GM21723 (cell line): ENCODE data around the gene CEP89.
"Not testable (repeated sequence)": the region's sequence is repeated elsewhere in the genome, so short reads cannot be mapped to it uniquely, and the experiment has no call there.

Experiments used
- ATAC-seq: cut with Tn5 transposase; IDR thresholded peaks from one replicate; pipeline ENCODE4 v1.9.1; 2021; ENCODE audit warnings: mild to moderate bottlenecking, moderate library complexity; ENCODE audit not compliant: unreplicated experiment

CEP89 gene

DNA sequence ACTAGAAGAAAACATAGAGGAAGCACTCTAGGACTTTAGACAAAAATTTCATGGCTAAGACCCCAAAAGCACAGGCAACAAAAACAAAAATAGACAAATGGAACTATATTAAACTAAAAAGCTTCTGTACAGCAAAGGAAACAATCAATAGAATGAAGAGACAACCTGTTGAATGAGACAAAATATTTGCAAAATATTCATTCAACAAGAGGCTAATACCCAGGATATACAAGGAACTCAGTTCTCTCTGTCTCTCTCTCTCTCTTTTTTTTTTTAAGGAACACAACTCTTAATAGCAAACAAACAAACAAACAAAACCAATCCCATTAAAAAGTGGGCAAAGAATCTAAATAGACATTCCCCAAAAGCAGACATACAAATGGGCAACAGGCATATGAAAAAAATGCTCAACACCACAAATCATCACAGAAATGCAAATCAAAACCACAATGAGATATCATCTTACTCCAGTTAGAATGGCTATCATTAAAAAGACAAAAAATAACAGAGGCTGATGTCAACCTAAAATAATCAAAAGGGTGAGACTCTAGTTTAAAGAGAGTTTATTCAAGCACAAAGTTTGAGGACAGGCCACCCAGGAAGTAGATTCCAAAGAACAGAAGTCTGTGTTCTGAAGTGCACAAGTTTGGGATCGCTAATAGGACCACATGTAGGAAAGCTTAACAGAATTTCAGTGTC lies 75.1 kb downstream of the CEP89 start:
- no peak for ATAC-seq

DNA sequence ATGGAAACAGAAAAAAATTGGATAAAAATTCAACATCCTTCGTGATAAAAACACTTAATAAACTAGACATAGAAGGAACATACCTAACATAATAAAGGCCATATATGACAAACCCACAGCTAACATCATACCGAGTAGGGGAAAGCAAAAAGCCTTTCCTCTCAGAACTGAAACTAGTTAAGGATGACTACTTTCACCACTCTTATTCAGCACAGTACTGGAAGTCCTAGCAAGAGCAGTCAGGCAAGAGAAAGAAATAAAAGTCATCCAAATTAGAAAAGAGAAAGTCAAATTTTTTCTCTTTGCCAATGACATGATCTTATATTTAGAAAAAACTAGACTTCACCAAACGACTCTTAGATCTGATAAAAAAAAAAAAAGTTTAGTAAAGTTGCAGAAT lies 76.4 kb downstream of the CEP89 start:
- ATAC-seq = no peak

DNA sequence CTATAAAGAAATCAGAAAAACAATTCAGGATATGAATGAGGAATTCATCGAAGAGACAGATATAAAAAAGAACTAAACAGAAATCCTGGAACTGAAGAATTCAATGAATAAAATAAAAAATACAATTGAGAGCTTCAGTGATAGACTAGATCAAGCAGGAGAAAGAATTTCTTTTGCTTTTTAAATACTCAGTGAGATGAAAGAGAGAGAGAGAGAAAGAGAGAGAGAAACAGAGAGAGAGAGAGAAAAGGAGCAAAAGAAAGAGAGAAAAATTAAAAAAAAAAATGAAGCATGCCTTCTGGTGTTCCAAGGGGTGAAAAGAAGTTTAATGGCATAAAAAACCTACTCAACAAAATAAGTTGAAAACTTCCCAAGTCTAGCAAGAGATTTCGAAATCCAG lies 80.1 kb downstream of the CEP89 start:
- no peak for ATAC-seq

DNA sequence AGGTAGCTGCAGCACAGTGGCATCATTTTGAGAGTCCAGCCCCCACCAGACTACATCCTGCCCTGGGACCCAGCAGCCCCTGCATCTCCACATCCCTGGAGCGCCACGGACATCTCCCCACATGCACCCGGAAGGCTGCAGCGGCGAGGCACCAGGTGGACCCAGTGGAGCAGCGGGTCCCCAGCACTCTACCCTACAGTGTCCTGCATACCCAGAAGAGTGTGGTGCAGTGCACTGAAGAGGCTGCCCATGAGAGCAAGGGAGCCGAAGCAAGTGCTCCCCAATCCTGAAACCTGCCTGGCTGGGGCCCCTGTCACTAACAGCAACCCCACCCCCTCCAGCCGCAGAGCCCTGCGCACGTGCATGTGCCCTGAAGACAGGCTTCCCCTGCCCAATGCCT lies 80.9 kb downstream of the CEP89 start:
- ATAC-seq = no peak

DNA sequence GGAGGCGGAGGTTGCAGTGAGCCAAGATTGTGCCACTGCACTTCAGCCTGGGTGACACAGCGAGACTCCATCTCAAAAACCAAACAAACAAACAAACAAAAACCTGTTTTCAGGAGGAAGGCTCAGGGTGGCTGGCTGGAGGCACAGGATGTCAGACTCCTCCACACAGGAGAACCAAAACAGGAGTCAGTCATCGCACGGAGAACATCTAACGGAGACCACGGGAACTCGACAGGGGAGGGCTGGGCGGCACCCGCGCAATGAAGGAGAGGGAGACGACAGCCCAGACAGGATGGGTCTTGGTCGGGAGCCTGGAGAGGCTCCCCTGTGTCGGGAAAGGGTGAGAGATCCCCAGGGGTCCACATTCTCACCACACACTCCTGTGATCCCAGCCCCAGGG lies 81.4 kb downstream of the CEP89 start:
- ATAC-seq = no peak

DNA sequence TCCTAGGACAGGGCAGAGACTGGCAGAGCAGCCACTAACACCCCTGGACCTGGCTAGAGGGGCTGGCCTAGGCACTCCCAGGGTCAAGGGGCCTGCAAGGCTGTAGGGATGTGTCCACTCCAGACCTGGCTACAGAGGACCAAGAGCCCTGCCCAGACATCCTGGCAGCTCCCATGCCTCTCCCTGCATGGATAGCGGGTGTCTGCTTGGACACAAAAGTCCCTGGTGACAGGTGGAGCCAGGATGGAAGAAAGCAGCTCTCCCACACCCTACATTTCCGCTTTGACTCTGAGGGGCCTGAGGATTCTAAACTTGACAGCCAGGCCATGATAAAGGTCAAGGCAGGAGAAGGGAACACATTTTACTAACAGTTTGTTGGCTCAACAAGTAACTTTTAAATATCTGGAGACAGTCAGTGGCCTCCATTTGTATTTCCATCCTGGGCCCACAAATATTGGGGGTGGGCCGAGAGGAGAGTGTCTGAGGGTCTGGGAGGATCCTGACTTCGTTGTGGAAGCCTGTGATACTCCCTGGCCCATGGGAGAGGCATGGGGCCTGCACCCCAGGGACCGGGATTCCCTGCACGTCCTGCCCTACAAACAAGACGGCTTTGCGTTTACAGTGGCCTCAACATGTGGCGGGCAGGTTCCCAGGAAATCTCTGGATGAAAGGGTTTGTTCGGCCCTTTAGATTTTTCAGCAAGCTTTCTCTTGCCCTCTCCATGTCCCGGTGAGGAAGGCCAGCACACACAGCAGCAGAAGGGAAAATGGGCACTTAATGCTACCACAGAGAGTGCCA lies 82.4 kb downstream of the CEP89 start:
- ATAC-seq = no peak

DNA sequence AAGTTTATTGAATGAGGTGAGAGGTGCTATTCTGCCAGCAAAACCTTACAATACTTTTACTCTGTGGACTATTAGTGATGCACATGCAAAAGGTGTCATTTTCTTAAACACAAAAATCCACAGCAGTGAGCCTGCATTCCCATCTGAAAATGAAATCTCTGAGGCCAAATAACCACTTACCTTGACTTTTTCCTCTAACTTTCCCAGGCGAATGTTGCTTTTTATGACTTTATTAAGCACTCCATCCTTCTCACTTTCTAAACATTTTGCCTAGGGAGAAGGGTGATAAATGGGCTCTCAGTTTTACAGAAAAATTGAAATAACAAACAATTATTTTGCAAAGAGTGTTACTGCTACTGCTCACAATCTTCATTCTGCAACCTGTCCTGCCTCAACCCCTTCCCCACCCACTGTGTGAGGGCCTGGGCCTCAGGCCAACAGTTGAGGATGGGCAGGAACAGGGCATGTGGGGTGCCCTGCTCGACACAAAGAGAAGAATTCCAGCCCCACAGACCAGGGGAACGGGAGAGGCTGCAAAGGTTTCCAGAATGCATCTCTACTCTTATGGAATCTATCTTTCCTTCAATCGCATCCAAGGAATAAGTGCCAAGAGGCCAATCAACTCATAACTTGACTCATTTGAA lies 84.1 kb downstream of the CEP89 start:
- ATAC-seq = no peak

DNA sequence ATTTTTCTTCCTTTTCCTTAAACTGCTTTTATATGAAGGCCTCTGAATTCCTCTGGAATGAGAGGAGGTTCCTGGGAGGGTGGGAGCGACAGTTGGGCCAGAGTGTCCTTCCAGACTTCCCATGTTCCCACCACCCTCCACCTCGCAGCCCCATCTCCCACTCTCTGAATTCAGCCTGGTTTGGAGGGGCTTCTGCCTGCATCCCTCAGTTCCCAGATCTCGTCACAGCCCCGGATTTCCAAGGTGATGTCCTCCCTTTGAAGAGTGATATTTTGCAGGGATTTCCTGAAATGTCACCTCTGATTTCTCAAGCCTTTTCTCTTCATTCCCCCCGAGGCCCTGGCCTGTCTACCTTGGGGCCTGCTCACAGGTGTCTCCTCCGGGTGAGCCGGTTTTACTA lies 85.5 kb downstream of the CEP89 start:
- no peak for ATAC-seq

DNA sequence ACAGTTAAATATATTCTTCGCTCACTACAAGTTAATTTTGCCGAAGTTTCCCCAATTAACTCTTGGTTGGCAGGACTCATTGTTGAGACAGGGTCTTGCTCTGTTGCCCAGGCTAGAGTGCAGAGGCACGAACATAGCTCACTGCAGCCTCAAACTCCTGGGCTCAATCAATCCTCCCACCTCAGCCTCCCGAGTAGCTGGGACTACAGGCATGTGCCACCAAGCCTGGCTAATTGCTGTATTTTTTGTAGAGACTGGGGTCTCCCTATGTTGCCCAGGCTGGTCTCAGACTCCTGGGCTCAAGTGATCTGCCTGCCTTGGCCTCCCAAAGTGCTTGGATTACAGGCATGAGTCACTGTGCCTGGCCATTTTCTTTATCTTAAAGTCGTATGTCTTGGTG lies 86.5 kb downstream of the CEP89 start:
- not testable (repeated sequence) for ATAC-seq

DNA sequence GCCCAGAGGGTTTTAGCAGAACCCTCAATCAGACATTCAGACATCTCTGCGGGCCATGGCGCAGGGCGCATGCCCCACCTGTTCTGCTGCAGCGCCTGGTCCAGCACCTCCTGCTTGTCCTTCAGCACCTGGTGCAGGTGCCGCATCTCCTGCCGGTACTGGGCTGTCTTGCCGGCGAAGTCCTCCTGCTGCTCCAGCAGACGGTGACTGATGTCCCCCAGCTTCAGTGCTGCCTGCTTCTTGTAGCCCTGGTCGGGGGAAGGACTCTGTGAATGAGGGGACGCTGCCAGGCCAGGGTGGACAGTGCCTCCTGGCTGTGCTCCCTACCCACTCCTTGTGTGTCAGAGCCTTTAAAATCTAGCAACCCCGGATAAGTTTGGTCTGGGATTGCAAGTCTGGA lies 90.0 kb downstream of the CEP89 start:
- ATAC-seq = no peak

DNA sequence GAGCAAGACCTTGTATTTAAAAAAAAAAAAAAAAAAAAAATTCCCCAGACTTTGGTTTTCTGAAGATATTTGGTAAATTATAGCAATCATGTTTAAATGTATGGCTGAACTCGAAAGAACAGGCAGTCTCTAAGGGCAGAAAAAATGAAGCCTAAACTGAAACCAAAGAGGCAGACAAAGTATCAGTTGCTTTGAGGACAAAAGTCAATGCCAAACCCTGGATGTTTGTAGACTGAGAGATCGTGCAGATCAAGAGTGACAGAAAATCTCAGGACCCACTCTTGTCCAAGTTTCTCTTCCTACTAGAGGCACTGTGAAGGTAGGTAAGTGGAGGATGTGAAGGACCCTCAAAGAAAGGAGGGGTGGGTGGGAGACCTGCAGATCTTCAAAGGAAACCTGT lies 91.1 kb downstream of the CEP89 start:
- no peak for ATAC-seq

DNA sequence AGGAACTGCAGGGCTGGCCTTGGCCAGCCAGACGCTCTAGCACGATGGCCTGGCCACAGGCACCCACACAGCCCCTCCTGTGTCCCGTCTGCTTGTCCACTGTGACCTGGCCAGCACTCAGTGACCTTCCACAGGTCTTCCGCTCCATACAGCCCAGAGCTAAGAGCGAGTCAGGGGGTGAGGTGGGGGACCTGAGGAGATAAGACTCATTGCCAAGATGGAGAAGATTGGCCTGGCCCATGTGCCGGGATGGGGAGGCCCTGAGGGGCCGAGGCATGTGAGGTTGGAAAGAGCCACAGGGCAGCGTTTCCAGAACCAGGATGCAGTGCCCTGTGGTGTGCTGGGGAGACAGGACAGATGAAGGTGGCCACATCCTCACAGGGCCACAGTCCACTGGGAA lies 92.0 kb downstream of the CEP89 start:
- ATAC-seq = no peak

DNA sequence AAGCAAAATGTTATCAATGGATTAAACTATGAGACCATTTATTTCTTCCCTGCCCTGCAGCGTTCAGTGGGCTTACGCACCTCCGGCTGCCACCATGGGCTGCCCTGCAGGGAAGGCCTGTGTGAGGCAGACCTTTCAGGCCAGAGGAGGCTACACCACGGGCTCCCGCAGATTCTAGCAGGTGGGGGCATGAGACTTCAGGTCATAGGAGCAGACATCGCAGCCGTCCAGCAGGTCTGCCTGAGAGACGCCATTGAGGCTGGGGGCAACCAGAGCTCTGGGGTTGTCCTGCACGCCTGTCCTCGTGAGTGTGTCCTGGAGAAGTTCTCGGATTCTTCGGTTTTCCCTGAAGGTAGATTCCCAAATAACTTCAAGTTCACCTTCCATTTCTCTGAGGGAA lies 92.8 kb downstream of the CEP89 start:
- no peak for ATAC-seq

DNA sequence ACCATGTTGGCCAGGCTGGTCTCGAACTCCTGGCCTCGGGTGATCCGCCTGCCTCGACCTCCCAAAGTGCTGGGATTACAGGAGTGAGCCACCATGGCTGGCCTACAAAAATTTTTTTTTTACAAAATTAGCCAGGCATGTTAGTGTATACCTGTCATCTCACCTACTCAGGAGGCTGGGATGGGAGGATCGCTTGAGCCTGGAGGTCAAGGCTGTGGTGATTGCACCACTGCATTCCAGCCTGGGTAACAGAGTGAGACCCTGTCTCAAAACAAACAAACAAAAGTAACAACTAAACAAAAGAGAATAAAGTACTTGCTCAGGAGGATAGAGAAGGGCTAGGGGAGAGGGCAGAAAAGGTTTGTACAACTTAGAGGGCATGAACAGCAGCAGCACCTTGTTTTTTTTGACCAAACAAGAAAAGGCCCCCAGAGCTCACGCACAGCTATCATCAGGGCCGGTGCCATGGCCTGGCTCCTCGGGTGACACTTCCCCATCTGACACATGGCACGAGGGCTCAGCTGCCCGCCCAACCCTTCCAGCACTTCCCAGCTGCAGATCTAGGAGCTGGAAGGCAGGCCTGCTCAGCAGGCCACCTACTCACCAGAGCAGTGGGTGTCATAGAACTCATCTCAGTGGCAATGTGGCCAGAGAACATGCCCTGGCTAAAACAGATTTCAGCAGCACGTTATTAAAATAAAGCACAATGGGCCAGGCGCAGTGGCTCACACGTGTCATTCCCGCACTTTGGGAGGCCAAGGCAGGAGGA lies 93.6 kb downstream of the CEP89 start:
- ATAC-seq = no peak

DNA sequence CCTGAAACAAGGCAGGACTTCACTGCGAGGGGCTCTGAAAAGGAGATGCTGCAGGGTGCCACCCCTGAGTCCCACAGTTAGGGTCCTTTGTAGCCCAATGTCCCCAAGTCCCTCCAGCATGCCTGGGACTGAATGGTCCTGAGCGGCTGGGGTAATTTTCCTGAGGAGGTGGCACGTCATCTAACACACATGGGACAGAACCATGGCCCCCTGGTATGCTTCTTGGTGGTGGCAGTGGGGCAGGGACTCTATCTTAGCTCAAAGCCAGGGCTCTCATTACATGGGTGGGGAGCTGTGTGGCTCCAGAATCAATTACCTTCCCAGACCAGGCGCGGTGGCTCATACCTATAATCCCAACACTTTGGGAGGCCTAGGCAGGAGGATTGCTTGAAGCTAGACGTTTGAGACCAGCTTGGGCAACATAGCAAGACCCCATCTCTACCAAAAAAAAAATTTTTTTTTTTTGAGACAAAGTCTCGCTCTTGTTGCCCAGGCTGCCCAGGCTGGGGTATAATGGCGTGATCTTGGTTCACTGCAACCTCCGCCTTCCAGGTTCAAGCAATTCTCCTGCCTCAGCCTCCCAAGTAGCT lies 94.3 kb downstream of the CEP89 start:
- no peak for ATAC-seq

DNA sequence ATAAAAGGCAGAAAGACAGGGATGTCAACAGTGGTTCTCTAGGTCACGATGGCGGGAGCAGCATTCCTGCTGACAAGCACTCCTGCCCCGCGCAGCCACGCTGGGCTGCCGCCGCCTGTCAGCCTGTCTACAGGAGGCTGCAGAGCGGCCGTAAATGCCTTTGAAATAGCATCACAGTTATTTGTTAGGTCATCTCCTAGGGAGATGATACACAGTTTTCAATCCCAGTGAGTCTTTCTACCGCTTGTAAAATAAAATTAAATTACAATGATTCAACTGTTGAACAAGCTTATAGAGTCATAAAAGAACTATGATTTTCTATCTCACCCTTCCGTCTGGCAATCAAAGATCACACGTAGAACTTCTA lies 94.9 kb downstream of the CEP89 start:
- ATAC-seq = no peak

DNA sequence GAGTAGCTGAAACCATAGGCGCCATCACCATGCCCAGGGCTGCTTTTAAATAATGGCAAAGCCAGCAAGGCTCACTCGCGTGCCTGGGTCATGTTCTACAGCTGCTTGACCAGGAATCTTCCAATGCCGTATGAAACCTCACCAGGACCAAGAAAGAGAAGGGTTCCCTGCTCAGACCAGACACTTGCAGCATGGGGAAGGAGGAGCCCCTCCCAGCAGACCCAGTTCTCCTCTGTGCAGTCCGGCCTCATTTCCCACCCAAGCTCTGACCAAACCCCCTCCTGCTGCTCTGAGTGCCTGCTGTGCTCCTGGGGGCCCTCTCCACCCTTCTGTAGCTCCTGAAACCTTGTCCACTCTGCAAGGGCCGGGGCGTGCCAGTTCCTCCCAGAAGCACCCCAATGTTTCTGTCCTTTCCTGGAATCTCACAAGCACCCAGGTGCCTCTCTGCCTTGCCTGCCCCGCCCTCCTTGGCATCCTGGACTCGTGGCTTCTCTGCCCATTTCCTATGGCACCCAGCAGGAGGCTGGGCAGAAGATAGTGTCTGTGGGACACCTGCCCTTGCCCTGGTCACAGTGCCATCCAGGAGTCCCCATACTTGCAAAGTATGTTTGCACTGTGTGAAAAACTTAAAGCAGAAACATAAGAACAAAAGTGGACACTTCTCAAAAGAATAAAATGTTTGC lies 95.4 kb downstream of the CEP89 start:
- no peak for ATAC-seq

DNA sequence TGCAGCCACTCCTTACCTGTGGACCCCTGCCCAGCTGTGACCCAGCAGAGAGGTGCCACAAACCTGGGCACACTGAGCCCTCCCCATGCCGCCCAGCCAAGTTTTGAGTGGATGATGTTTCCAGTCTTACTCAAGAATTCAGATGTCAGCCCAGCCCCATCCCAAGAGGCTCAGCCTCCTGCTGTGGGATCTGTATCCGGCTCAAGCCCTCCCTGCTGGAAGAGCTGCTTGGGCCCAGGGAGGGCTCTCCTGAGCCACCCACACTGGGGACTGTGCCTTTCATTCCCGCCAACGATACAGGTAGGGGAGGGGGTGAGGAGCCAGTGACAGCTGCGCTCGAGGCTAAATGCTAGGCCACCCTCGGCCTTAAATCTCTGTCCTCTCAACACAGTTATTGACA lies 96.3 kb downstream of the CEP89 start:
- ATAC-seq = no peak

DNA sequence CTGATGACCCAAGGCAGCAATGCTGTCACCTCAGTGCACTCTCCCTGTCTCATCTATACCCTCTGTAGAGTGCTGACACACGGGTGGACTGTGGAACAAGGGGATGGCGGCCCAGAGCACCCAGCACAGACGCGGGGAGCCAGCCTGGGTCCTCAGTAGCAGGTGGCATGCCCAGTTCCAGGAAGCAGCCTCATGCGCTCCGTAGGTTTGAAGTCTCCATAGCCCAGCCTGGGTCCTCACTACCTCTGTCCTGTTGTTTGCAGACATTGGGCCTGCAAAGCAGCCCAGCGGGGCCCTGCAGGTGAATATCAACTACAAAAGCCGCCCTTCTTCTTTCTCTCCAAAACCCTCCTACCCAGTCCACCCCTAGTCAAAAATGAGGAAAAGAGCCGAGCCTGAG lies 97.2 kb downstream of the CEP89 start:
- ATAC-seq = no peak

DNA sequence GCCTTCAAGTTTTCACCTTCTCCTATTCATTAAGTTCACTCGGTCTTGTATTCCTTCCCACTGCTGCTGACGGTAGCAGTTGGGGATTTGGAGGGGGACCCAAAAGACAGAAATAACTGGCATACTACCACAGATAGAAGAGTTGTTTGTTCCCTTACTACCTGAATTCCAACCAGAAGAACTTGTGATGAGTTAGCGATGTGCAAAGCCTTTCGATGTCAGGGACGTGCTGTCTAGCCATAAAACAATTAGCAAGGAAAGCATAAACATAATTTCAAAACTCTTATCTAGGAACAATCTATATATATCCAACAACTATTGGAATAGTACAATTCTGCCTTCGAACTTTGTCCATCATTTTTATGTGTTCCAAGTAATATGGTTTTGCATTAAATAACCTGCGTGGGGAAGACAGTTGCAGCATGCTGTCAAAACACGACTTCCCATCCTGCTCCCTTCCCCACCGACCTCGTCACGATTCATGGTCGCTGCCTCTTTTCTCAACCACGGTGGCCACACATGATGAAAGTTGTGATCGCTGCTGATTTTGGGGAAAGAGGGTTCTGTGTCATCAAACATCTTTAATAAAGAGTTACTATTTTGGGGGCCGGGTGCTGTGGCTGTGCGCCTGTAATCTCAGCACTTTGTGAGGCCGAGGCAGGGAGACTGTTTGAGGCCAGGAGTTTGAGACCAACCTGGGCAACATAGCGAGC lies 98.4 kb downstream of the CEP89 start:
- ATAC-seq = no peak
